Measurements from ENCODE around the gene PSME2.
"Not testable (repeated sequence)": the region's sequence is repeated elsewhere in the genome, so short reads cannot be mapped to it uniquely, and the experiment has no call there.

The PSME2 gene

DNA sequence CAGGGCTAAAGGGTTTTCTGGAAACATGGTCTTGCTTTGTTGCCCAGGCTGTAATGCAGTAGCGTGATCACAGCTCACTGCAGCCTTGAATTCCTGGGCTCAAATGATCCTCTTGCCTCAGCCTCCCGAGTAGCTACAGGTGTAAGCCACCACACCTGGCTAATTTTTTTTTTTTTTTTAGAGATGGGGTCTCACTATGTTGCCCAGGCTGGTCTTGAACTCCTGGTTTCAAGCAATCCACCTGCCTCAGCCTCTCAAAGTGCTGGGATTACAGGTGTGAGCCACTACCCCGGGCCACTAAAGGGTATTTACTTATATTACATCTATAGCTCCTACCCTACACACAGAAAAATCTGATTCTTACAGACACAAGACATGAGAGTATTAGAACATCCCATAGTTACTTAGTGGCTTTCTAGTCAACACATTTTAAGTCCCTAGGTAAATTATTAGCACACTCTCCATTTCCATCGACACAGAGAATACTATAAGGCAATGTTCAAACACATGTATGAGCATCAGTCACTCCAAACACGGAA is 38.0 kb downstream of the PSME2 start:
- H3K4me3 ChIP-seq (ENCODE audit: low read depth, low read length): no peak overlapping the region
- no peak for DNase-seq (ENCODE audit: low read depth)
- in situ Hi-C loops (cut with HindIII; ENCODE audit: low sequenced_read_pairs): no loop called here
- TF ChIP-seq, protein P1, sequence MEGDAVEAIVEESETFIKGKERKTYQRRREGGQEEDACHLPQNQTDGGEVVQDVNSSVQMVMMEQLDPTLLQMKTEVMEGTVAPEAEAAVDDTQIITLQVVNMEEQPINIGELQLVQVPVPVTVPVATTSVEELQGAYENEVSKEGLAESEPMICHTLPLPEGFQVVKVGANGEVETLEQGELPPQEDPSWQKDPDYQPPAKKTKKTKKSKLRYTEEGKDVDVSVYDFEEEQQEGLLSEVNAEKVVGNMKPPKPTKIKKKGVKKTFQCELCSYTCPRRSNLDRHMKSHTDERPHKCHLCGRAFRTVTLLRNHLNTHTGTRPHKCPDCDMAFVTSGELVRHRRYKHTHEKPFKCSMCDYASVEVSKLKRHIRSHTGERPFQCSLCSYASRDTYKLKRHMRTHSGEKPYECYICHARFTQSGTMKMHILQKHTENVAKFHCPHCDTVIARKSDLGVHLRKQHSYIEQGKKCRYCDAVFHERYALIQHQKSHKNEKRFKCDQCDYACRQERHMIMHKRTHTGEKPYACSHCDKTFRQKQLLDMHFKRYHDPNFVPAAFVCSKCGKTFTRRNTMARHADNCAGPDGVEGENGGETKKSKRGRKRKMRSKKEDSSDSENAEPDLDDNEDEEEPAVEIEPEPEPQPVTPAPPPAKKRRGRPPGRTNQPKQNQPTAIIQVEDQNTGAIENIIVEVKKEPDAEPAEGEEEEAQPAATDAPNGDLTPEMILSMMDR (IDR thresholded peaks at IDR 0.05; ENCODE audit: low read depth, low read length, missing control alignments): no peak

DNA sequence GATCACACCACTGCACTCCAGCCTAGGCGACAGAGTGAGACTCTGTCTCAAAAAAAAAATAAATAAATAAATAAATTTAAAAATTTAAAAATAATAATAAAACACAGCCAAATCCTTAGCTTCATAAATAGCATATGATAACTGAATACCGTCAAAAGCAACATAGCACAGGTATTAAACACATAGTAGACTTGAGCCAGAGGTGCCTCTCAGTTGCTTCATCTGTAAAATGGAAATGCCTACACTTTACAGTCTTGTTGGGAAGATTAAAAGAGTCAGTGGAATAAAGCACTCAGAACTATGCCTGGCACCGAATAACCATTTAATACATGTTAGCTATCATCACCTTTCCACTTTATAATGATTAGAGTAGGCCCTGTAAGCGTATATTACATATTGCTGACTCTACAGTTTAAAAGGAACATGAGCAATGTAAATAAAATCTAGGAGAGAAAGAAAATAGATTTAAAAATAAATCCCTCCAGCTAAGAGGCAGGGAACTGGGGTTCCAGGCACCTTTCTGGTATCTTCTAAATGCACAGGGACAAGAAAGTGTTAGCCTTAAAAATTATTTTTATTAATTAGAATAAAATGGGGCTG is 39.6 kb downstream of the PSME2 start:
- in situ Hi-C loops (cut with HindIII; ENCODE audit: low sequenced_read_pairs): no loop called here
- TF ChIP-seq, protein P1 (IDR thresholded peaks at IDR 0.05; ENCODE audit: low read depth, low read length, missing control alignments): no peak

GRCh38 chr14:24105609-24106239 is 40.7 kb downstream of the PSME2 start:
- H3K4me3 ChIP-seq (ENCODE audit: low read depth, low read length); in situ Hi-C loops (cut with HindIII; ENCODE audit: low sequenced_read_pairs); DNase-seq (ENCODE audit: low read depth): not testable (repeated sequence)

More for the DNA sequence above, 39.6 kb downstream of the PSME2 start:
- DNase-seq (ENCODE audit: low read depth): no peak
- no peak overlapping the region for H3K4me3 ChIP-seq (ENCODE audit: low read depth, low read length)

DNA sequence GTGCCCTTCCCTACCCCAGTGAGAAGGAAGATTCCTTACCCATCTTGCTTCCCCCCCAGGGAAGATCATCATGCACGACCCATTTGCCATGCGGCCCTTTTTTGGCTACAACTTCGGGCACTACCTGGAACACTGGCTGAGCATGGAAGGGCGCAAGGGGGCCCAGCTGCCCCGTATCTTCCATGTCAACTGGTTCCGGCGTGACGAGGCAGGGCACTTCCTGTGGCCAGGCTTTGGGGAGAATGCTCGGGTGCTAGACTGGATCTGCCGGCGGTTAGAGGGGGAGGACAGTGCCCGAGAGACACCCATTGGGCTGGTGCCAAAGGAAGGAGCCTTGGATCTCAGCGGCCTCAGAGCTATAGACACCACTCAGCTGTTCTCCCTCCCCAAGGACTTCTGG is 43.0 kb downstream of the PSME2 start:
- TF ChIP-seq, protein P1 (IDR thresholded peaks at IDR 0.05; ENCODE audit: low read depth, low read length, missing control alignments): no peak
- no peak overlapping the region for H3K4me3 ChIP-seq (ENCODE audit: low read depth, low read length)
- in situ Hi-C loops (cut with HindIII; ENCODE audit: low sequenced_read_pairs): no loop called here
- no peak for DNase-seq (ENCODE audit: low read depth)

DNA sequence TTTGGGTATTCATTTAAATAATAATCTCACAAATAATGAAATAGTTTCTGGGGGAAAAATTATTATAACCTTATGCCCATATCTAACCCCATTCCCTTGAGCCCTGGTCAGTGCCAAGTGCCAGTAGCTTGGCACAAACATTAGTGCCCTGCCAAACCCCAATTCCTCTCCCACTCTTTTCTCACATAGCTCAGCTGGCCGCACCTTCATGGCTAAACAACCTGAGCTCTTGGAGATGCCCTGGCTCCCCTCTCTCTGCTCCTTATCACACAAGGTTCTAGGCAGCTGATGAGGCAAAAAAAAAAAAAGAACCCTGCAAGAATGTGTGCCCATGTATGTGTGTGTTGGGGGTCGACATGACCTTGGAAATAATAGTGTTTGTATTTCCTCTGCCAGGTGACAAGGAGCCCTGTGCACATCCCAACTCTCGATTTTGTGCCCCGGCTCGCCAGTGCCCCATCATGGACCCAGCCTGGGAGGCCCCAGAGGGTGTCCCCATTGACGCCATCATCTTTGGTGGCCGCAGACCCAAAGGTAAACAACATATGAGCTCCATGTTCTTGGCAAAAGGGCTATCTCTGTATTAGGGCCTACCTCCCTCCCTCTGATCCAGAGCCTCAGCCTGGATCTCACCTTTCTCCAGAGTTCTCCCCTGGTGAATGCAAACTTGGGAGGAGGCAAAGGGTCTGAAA is 43.9 kb downstream of the PSME2 start:
- TF ChIP-seq, protein P1 (IDR thresholded peaks at IDR 0.05; ENCODE audit: low read depth, low read length, missing control alignments): no peak
- H3K4me3 ChIP-seq (ENCODE audit: low read depth, low read length): no peak overlapping the region
- in situ Hi-C loops (cut with HindIII; ENCODE audit: low sequenced_read_pairs): no loop called here
- DNase-seq (ENCODE audit: low read depth): no peak

DNA sequence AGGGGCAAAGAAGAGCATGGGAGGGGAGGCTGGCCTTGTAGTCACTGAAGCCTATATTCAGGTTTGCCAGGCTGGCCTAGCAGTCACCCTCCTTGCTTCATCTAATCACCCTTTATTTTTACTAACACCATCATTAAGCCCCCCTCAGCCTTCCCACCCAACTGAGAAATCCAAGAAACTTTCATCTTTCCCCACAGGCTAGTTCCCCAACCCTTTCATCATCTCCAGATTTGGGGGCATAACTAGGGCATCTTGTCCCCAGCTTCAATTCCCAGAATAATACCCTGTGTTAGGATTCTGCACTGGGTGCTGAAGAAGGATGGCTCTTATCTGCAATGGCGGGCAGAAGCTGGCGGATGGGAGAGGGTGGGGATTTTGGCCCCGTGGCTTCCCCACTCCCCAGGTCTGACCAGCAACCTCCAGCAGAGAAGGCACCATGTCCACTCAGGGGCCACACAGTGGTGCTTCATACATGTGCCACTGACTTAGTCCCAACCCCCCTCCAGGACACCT is 45.4 kb downstream of the PSME2 start:
- DNase-seq (ENCODE audit: low read depth): no peak
- TF ChIP-seq, protein P1 (IDR thresholded peaks at IDR 0.05; ENCODE audit: low read depth, low read length, missing control alignments): no peak
- in situ Hi-C loops (cut with HindIII; ENCODE audit: low sequenced_read_pairs): no loop called here
- no peak overlapping the region for H3K4me3 ChIP-seq (ENCODE audit: low read depth, low read length)
